BLaER1 (cell line): ENCODE results near the gene PLEKHG4B.
"Not testable (repeated sequence)": the region's sequence is repeated elsewhere in the genome, so short reads cannot be mapped to it uniquely, and the experiment has no call there.

Experiments used
- H3K27ac ChIP-seq: shearing (Covaris generic); formaldehyde crosslinking; 2 replicates; pipeline ENCODE4 v1.8.1; 2022
- H3K27me3 ChIP-seq: shearing (Covaris generic); formaldehyde crosslinking; 2 replicates; pipeline ENCODE4 v1.8.1; 2022
- H3K36me3 ChIP-seq: shearing (Covaris generic); formaldehyde crosslinking; 2 replicates; pipeline ENCODE4 v1.8.1; 2022
- H3K4me1 ChIP-seq: shearing (Covaris generic); formaldehyde crosslinking; 2 replicates; pipeline ENCODE4 v1.8.1; 2022
- H3K4me2 ChIP-seq: shearing (Covaris generic); formaldehyde crosslinking; 2 replicates; pipeline ENCODE4 v1.8.1; 2022
- H3K4me3 ChIP-seq: shearing (Covaris generic); formaldehyde crosslinking; 2 replicates; pipeline ENCODE4 v1.8.1; 2022
- H3K9ac ChIP-seq: shearing (Covaris generic); formaldehyde crosslinking; 2 replicates; pipeline ENCODE4 v1.8.1; 2022
- H3K9me3 ChIP-seq: shearing (Covaris generic); formaldehyde crosslinking; 2 replicates; pipeline ENCODE4 v1.8.1; 2022
- H4K20me1 ChIP-seq: shearing (Covaris generic); formaldehyde crosslinking; 2 replicates; pipeline ENCODE4 v1.8.1; 2022
- Cebpa-rat ChIP-seq: shearing (Covaris generic); IDR thresholded peaks from 2 replicates; pipeline ENCODE4 v1.8.1; 2022

PLEKHG4B gene

DNA sequence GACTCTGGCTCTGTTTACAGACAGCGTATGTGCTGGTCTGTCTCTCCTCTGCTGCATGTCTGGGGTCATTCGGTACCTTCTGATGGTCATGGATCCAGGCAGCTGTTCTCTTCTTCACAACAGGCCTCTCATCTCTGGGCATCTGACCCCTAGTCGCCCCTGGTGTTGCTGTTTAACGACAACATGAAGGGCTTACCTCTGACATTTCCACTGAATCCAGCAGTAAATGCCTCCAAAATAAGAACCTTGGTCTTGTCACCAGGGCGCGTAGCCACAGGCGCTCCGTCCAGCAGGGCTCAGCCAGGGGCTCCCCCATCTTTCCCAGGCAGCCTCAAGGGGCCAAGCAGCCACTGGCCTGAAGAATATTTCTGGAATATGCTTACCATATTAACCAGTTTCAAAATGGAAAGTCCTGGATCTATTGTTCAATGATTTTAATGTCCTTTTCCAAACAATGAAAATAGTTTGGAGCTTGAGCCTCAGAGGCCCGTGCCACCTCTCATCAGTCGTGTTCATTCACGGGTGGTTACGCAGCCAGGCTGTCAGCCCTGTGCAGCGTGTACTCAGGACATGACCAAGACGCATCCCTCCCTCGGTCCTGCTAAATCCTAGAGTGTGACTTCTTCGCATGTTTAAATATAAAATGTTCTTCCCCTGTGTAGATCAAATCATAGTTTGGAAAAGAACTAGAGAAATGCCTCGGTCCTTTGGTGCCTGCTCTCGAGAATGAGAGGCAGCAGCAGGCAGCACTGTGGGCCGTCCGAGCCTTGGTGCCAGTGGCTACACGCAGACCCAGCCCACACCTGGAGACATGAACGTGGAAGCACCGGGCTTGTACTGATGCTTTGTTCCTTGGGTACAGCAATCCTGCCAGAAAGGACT lies 69.2 kb downstream of the PLEKHG4B start:
- no peak for TF ChIP-seq Cebpa-rat
- Histone ChIP-seq H3K4me1 (peaks cover 80% of the 10 kb centered on the region), H3K9me3 (peaks cover 5% of the 10 kb centered on the region; the same call in 1 of the 2 replicates), H3K4me3 (no peak overlapping the region), H3K27me3 (no peaks in the 10 kb centered on the region), H3K36me3 (peaks cover 86% of the 10 kb centered on the region), H3K9ac (0 out of 2 replicates have a peak overlapping the region, but pooled peaks have one; percentile 10), H3K27ac (peak overlapping the region; percentile 82), H3K4me2 (peak overlapping the region; percentile 74), H4K20me1 (peaks cover 21% of the 10 kb centered on the region)

DNA sequence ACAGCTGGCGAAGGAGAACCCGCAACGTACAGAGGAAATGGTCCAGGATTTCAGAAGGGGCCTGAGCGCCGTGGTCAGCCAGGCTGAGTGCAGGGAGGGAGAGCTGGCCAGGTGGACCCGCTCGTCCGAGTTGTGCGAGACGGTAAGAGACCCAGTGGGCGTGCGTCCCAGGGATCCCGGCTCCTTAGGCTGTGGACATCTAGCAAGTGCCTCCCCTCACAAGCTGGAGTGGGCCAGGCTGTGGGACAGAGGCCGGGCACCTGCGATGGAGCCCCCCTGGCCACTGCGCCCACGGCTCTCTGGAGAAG lies 69.8 kb downstream of the PLEKHG4B start:
- H3K27me3 ChIP-seq: no peaks in the 10 kb centered on the region
- no peak for TF ChIP-seq Cebpa-rat
- peaks cover 77% of the 10 kb centered on the region for H3K4me1 ChIP-seq
- H4K20me1 ChIP-seq: peaks cover 21% of the 10 kb centered on the region
- peak overlapping the region; percentile 74 for H3K4me2 ChIP-seq
- H3K27ac ChIP-seq: peak overlapping the region; percentile 82
- H3K36me3 ChIP-seq: peaks cover 80% of the 10 kb centered on the region
- no peak overlapping the region for H3K4me3 ChIP-seq
- H3K9me3 ChIP-seq: peaks cover 5% of the 10 kb centered on the region; the same call in 1 of the 2 replicates
- H3K9ac ChIP-seq: 0 out of 2 replicates have a peak overlapping the region, but pooled peaks have one; percentile 10

DNA sequence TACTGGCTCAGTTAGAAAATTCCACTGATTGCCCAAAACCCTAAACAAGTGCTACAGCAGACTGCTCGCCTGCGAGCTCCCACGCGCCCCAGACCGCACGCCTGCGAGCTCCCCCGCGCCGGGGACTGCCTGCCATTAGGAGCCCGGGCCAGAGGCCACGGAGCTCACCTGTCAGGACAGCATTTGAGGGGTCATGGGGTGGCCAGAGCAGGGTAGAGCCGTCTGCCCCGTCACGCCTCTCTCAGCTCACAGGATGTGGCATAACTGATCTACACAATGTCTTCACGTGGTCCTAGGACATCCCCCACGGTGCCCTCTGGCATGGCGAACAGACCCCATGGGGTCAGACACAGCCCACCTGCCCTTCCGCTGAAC lies 70.2 kb downstream of the PLEKHG4B start:
- Histone ChIP-seq H3K9ac (peak overlapping the region; percentile 10; the same call in 1 of the 2 replicates), H3K27ac (peak overlapping the region; percentile 82), H3K4me2 (peak overlapping the region; percentile 74), H4K20me1 (peaks cover 21% of the 10 kb centered on the region), H3K4me3 (no peak overlapping the region), H3K9me3 (peaks cover 5% of the 10 kb centered on the region; the same call in 1 of the 2 replicates), H3K4me1 (peaks cover 77% of the 10 kb centered on the region), H3K27me3 (no peaks in the 10 kb centered on the region), H3K36me3 (peaks cover 76% of the 10 kb centered on the region)
- no peak for TF ChIP-seq Cebpa-rat

DNA sequence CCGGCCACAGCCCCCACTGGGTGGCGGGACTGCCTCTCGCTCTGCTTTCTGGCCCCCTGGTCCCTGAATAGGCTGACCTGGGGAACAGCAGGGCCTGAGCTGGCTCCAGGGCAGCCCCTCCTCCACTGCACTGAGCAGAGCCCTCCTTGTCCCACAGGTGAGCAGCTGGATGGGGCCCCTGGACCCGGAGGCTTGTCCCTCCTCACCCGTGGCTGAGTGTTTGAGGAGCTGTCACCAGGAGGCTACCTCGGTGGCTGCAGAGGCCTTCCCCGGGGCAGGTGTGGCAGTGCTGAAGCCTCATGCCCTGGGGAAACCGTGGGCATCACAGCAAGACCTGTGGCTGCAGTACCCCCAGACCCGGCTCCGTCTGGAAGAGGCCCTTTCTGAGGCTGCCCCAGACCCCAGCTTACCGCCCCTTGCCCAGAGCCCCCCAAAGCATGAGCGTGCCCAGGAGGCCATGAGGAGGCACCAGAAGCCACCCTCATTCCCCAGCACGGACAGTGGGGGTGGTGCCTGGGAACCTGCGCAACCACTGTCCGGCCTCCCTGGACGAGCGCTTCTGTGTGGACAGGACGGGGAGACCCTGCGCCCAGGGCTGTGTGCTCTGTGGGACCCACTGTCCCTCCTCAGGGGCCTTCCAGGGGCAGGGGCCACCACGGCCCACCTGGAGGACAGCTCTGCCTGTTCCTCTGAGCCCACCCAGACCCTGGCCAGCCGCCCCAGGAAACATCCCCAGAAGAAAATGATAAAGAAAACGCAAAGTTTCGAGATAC lies 70.8 kb downstream of the PLEKHG4B start:
- Histone ChIP-seq H3K4me2 (peak overlapping the region; percentile 74), H4K20me1 (peaks cover 21% of the 10 kb centered on the region), H3K9me3 (peaks cover 5% of the 10 kb centered on the region; the same call in 1 of the 2 replicates), H3K27me3 (no peaks in the 10 kb centered on the region), H3K36me3 (peaks cover 70% of the 10 kb centered on the region), H3K4me1 (peaks cover 77% of the 10 kb centered on the region), H3K27ac (peak overlapping the region; percentile 82), H3K4me3 (no peak overlapping the region), H3K9ac (peak overlapping the region; percentile 10; the same call in 1 of the 2 replicates)
- TF ChIP-seq Cebpa-rat: no peak

DNA sequence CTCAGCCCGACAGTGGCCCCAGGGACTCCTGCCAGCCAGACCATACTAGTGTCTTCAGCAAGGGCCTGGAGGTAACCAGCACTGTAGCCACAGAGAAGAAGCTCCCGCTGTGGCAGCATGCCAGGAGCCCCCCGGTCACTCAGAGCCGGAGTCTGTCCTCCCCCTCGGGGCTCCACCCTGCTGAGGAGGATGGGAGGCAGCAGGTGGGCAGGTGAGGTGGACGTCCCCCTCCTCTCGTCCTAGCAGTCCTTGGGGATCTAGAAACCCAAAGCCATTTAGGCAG lies 71.3 kb downstream of the PLEKHG4B start:
- no peak overlapping the region for H3K9ac ChIP-seq
- peaks cover 65% of the 10 kb centered on the region for H3K36me3 ChIP-seq
- H3K9me3 ChIP-seq: peaks cover 5% of the 10 kb centered on the region; the same call in 1 of the 2 replicates

DNA sequence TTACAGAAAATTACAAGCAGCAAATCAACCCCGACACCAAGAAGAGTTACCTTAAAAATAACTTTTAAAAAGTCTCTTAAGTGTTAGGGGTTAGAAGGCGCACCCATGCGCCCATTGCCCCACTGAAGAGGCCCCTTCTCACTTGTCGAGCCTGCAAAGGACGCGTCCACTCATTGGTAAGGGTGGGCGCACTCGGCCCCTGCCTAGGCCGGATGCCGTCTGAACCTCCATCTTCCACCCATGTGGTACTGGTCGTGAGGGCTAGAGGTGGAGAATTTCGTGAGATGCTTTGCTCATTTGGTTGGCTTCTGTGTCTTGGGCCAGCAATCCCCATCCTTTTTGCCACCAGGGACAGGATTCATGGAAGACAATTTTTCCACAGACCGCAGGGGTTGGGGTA lies 71.9 kb downstream of the PLEKHG4B start:
- no peak for TF ChIP-seq Cebpa-rat
- no peak overlapping the region for H3K4me3 ChIP-seq

More for the DNA sequence above, 71.3 kb downstream of the PLEKHG4B start:
- Histone ChIP-seq H3K4me3 (no peak overlapping the region), H3K27ac (peak overlapping the region; percentile 82; the same call in 1 of the 2 replicates), H4K20me1 (peaks cover 21% of the 10 kb centered on the region), H3K27me3 (no peaks in the 10 kb centered on the region), H3K4me2 (peak overlapping the region; percentile 74), H3K4me1 (peaks cover 77% of the 10 kb centered on the region)
- TF ChIP-seq Cebpa-rat: no peak

DNA sequence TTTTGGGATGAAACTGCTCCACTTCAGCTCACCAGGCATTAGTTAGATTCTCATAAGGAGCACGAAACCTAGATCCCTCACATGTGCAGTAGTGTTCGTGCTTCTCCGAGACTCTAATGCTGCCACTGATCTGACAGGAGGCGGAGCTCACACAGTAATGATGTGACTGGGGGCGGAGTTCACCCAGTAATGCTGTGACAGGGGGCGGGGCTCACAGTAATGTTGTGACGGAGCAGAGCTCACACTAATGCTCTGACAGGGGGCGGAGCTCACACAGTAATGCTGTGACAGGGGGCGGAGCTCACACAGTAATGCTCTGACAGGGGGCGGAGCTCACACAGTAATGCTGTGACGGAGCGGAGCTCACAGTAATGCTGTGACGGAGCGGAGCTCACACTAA lies 72.3 kb downstream of the PLEKHG4B start:
- Histone ChIP-seq H3K9me3 (peaks cover 5% of the 10 kb centered on the region; the same call in 1 of the 2 replicates), H3K9ac (no peak overlapping the region), H3K4me3 (no peak overlapping the region), H3K27ac (no peak overlapping the region), H3K36me3 (peaks cover 55% of the 10 kb centered on the region), H3K4me1 (peaks cover 77% of the 10 kb centered on the region), H3K27me3 (no peaks in the 10 kb centered on the region), H4K20me1 (peaks cover 13% of the 10 kb centered on the region), H3K4me2 (no peak overlapping the region)
- TF ChIP-seq Cebpa-rat: no peak

More for the DNA sequence above, 71.9 kb downstream of the PLEKHG4B start:
- no peak overlapping the region for H3K4me2 ChIP-seq
- H4K20me1 ChIP-seq: peaks cover 17% of the 10 kb centered on the region
- H3K27ac ChIP-seq: no peak overlapping the region
- H3K9me3 ChIP-seq: peaks cover 5% of the 10 kb centered on the region; the same call in 1 of the 2 replicates
- H3K9ac ChIP-seq: no peak overlapping the region
- H3K36me3 ChIP-seq: peaks cover 59% of the 10 kb centered on the region
- H3K4me1 ChIP-seq: peaks cover 77% of the 10 kb centered on the region
- no peaks in the 10 kb centered on the region for H3K27me3 ChIP-seq

DNA sequence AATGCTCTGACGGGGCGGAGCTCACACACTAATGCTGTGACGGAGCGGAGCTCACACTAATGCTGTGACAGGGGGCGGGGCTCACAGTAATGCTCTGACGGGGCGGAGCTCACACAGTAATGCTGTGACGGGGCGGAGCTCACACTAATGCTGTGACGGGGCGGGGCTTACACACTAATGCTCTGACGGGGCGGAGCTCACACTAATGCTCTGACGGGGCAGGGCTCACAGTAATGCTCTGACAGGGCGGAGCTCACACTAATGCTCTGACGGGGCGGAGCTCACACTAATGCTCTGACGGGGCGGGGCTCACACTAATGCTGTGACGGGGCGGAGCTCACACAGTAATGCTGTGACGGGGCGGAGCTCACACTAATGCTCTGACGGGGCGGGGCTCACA lies 72.8 kb downstream of the PLEKHG4B start:
- not testable (repeated sequence) for H3K27me3 ChIP-seq, H3K9ac ChIP-seq, H3K27ac ChIP-seq, H3K4me3 ChIP-seq, H3K9me3 ChIP-seq, H3K4me2 ChIP-seq, H4K20me1 ChIP-seq
- Histone ChIP-seq H3K4me1 (peaks cover 77% of the 10 kb centered on the region), H3K36me3 (peaks cover 50% of the 10 kb centered on the region)

DNA sequence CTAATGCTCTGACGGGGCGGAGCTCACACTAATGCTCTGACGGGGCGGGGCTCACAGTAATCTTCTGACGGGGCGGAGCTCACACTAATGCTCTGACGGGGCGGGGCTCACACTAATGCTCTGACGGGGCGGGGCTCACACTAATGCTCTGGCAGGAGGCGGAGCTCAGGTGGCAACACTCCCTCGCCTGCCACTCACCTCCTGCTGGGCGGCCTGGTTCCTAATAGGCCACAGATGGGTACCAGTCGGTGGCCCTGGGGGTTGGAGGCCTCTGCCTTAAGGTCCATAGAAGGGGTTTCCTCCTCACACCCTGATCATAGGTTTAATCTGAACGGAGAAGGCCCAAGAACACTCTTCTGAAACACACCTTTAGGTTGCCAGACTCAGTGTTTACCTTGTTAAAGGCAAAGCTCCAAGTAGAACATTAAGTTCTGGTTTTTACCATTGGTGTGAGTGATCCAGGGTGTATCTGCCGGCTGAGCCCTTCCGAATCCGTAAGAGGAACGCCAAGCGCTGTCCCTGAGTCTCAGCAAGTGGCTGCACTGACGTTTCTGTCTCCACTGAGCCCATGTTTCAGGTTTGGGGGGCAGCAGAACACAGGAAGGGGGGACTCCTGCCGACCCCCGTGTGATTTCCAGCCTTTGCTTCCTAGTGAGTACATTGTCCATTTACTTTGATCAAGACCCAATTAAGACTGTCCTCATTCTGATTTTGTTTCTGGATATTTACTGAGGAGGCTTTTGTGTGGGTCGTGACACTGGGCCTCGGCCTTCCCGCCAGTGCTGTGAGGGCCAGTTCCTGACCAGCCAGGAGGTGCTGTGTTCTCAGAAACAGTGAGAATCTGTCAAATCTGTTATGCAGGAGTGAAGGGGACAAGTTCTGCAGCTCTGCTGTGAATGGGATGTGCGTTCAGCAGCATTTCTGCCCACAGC lies 74.7 kb downstream of the PLEKHG4B start:
- no peak for TF ChIP-seq Cebpa-rat
- H3K4me3 ChIP-seq: no peak overlapping the region
- H3K27ac ChIP-seq: no peak overlapping the region
- H3K9me3 ChIP-seq: peaks cover 5% of the 10 kb centered on the region; the same call in 1 of the 2 replicates
- H3K27me3 ChIP-seq: no peaks in the 10 kb centered on the region
- peak overlapping the region; percentile 80; the same call in 1 of the 2 replicates for H3K4me2 ChIP-seq
- H3K9ac ChIP-seq: no peak overlapping the region
- peaks cover 41% of the 10 kb centered on the region for H3K36me3 ChIP-seq
- no peaks in the 10 kb centered on the region for H4K20me1 ChIP-seq
- H3K4me1 ChIP-seq: peaks cover 77% of the 10 kb centered on the region
